ENCODE results near the gene LRCH2.
"Not testable (repeated sequence)": the region's sequence is repeated elsewhere in the genome, so short reads cannot be mapped to it uniquely, and the experiment has no call there.

The LRCH2 gene

GRCh38 chrX:115233497-115234455 lies at the start of gene LRCH2:
TSS of gene LRCH2 (minus strand) at chrX:115234096. CDS start at chrX:115234041, 55 bp downstream.
- DNase-seq = no peak

GRCh38 chrX:115269051-115269683 lies 35.3 kb upstream of the LRCH2 start:
- DNase-seq = no peak

- peak; percentile 1 for DNase-seq
These were observed 34.5 kb upstream of the LRCH2 start for GRCh38 chrX:115268421-115268820.

- DNase-seq = no peak
These were observed 32.4 kb upstream of the LRCH2 start for GRCh38 chrX:115266300-115266699.

- DNase-seq = no peak
These were observed 30.1 kb upstream of the LRCH2 start for GRCh38 chrX:115264009-115264408.

- no peak for DNase-seq
These were observed 27.3 kb upstream of the LRCH2 start for GRCh38 chrX:115261148-115261547.

GRCh38 chrX:115260330-115260729 lies 26.4 kb upstream of the LRCH2 start:
- no peak for DNase-seq

- no peak for DNase-seq
These were observed 25.5 kb upstream of the LRCH2 start for GRCh38 chrX:115259238-115259875.

GRCh38 chrX:115257711-115258110 lies 23.8 kb upstream of the LRCH2 start:
- no peak for DNase-seq

- no peak for DNase-seq
These were observed 21.1 kb upstream of the LRCH2 start for GRCh38 chrX:115255003-115255402.

- no peak for DNase-seq
These were observed 17.8 kb upstream of the LRCH2 start for GRCh38 chrX:115251458-115252233.

- DNase-seq = no peak
These were observed 3.2 kb upstream of the LRCH2 start for GRCh38 chrX:115237056-115237455.

GRCh38 chrX:115236560-115236959 lies 2.7 kb upstream of the LRCH2 start:
- no peak for DNase-seq

- no peak for DNase-seq
These were observed 565 bp upstream of the LRCH2 start for GRCh38 chrX:115234461-115234860.

GRCh38 chrX:115232933-115233496 lies 881 bp downstream of the LRCH2 start:
- no peak for DNase-seq

- DNase-seq = no peak
These were observed 4.4 kb downstream of the LRCH2 start for GRCh38 chrX:115229337-115230003.

GRCh38 chrX:115226929-115227328 lies 7.0 kb downstream of the LRCH2 start:
- DNase-seq = peak; percentile 1

GRCh38 chrX:115217346-115217745 lies 16.6 kb downstream of the LRCH2 start:
- DNase-seq = not testable (repeated sequence)

- DNase-seq = no peak
These were observed 19.3 kb downstream of the LRCH2 start for GRCh38 chrX:115214605-115215004.

- DNase-seq = no peak
These were observed 19.7 kb downstream of the LRCH2 start for GRCh38 chrX:115214151-115214550.

- DNase-seq = not testable (repeated sequence)
These were observed 24.3 kb downstream of the LRCH2 start for GRCh38 chrX:115209547-115209946.

GRCh38 chrX:115204040-115204439 lies 29.9 kb downstream of the LRCH2 start:
- DNase-seq = no peak

Measured in hematopoietic multipotent progenitor cell treated with erythropoietin and hydrocortisone succinate and interleukin-3 and kit ligand, for 8 days (in vitro differentiated cells).